Transverse colon (tissue), 3 donors: ENCODE measurements around the gene IMP4.

Source experiments
- CTCF ChIP-seq, 5 experiments: fragments of 200-600 bp in 3 of 5; fragments of 450-650 bp in 2 of 5; sonication (generic) in 3 of 5; IDR thresholded peaks; 1 replicate in 2 of 5; 2 replicates in 3 of 5; pipeline ENCODE4 v1.5.1; 2016 to 2017; ENCODE audit warnings: antibody characterized with exemption in 5 of 5, inconsistent platforms in 3 of 5, mild to moderate bottlenecking in 2 of 5, moderate library complexity in 1 of 5
- EP300 ChIP-seq: sonication (generic); formaldehyde crosslinking; IDR thresholded peaks from one replicate; pipeline ENCODE4 v1.6.1; 2017; ENCODE audit warnings: antibody characterized with exemption, low read depth
- POLR2A ChIP-seq: fragments of 450-650 bp; IDR thresholded peaks from one replicate; pipeline ENCODE4 v1.6.1; 2016; ENCODE audit warnings: antibody characterized with exemption, mild to moderate bottlenecking, moderate library complexity

- TF ChIP-seq CTCF (IDR thresholded peaks at IDR 0.05): no peak
- TF ChIP-seq POLR2A: no peak
- TF ChIP-seq EP300: no peak
Observed at GRCh38 chr2:130365963-130366362, 23.3 kb downstream of the IMP4 start.
